Effector memory CD4-positive, alpha-beta T cell (primary cell): ENCODE data around the gene SPTB.
A peak's percentile ranks its signal among the peaks of the same experiment; 100 is the strongest.
"Not testable (repeated sequence)": the region's sequence is repeated elsewhere in the genome, so short reads cannot be mapped to it uniquely, and the experiment has no call there.

Experiments
- DNase-seq, 3 donors: peaks; one replicate each; pipeline ENCODE4 v3.0.0-alpha.2; 2020
- H3K27ac ChIP-seq: 2 replicates; pipeline ENCODE4 v1.7.0; 2013; ENCODE audit warnings: mild to moderate bottlenecking, low read length, moderate library complexity; ENCODE audit not compliant: insufficient read depth, poor library complexity, severe bottlenecking
- H3K27me3 ChIP-seq: replicated peaks from 2 replicates; pipeline ENCODE4 v1.7.0; 2013; ENCODE audit warnings: mild to moderate bottlenecking, low read length; ENCODE audit not compliant: insufficient read depth, control insufficient read depth, poor library complexity, severe bottlenecking
- H3K36me3 ChIP-seq: 2 replicates; pipeline ENCODE4 v1.7.0; 2013; ENCODE audit warnings: mild to moderate bottlenecking, low read length, moderate library complexity; ENCODE audit not compliant: control insufficient read depth, insufficient read depth
- H3K4me1 ChIP-seq: 2 replicates; pipeline ENCODE4 v1.7.0; 2013; ENCODE audit warnings: low read length, mild to moderate bottlenecking; ENCODE audit not compliant: control insufficient read depth, insufficient read depth, poor library complexity, severe bottlenecking
- H3K4me3 ChIP-seq: 2 replicates; pipeline ENCODE4 v1.7.0; 2013; ENCODE audit warnings: low read length, low read depth, mild to moderate bottlenecking; ENCODE audit not compliant: insufficient read depth, poor library complexity, severe bottlenecking
- H3K9me3 ChIP-seq: 2 replicates; pipeline ENCODE4 v1.7.0; 2013; ENCODE audit warnings: mild to moderate bottlenecking, low read length, moderate library complexity; ENCODE audit not compliant: control insufficient read depth

SPTB gene

DNA sequence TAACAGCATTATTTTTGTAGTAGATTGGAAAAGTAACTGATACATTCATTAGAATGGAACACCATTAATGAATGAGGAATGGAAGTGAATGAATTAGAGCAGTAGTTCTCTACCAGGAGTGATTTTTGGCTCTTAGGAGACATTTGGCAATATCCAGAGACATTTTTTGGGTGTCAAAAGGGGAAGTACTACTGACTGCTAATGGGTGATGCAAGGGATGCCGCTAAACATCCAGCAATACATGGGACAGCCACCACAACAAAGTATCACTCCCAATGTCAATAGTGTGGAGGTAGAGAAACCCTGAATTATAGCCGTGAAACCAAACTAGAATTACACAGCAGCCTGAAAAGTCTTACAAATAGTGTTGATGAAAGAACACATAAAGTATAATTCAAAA, 36.1 kb upstream of the SPTB start:
- DNase-seq: no peak
- no peaks in the 10 kb centered on the region for H3K27me3 ChIP-seq
- H3K4me3 ChIP-seq: no peak overlapping the region

DNA sequence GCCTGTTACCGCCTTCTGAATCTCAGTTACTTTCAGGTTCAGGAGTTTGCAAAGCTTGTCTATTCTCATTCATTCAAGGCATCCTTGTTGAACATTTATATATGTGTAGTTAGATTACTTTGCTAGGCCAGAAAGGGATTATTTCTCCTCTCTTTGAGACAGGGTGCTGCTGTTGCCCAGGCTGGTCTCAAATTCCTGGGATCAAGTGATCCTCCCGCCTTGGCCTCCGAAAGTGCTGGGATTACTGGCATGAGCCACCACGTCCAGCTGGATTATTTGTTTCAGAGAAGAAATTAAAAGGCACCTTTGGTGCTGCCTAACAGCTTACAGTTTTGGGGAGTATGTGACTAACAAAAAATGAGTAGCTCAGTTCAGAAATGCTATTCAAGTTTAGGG, 35.3 kb upstream of the SPTB start:
- Histone ChIP-seq H3K9me3 (no peaks in the 10 kb centered on the region), H3K4me1 (peaks cover 14% of the 10 kb centered on the region), H3K36me3 (peaks cover 3% of the 10 kb centered on the region), H3K27ac (peak overlapping the region; percentile 100), H3K27me3 (no peaks in the 10 kb centered on the region), H3K4me3 (peak overlapping the region; percentile 99)
- no peak for DNase-seq

More for the DNA sequence above, 36.1 kb upstream of the SPTB start:
- H3K27ac ChIP-seq: peak overlapping the region; percentile 100
- no peaks in the 10 kb centered on the region for H3K9me3 ChIP-seq
- peaks cover 14% of the 10 kb centered on the region for H3K4me1 ChIP-seq
- H3K36me3 ChIP-seq: peaks cover 3% of the 10 kb centered on the region

DNA sequence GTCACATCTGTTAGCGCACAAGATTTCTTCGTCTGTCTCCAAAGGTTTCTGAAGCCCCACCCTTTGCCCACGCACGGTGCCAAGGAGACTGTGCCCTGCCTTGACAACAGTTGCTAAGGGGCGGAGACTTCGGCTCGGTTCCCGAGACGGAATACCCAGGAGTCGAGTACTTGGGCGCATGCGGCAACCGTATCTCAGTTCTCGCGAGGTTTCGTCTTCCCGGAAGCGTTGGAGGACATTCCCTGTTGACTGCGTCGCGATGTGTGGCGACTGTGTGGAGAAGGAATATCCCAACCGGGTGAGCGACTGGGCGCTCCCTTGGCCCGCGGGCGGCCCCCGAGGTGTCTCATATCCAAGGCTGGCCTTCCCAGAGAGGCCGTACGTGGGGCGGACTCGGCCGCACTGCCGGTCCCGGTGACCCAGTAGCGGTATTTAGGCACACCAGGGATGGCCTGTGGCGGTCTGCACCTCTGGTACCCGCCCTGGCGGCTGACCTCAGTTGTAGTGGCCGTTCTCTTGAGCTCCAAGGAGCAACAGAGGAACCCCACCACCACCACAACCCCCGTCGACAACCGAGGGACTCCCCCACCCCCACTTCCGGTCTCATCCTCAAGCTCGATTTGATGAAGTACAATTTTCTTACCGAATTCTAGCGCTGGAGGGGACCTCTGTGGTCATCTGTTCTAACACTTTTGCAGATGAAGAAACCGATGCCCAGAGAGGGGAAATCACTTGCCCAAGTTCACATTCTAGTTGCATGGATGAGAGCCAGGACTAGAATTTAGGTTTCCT, 34.7 kb upstream of the SPTB start, which contains the start of gene CHURC1:
Gene CHURC1 (plus strand): TSS at position 219 of the 792 bp plus-strand sequence. CDS start 41 bp downstream, at position 260.
- peak; percentile 94 to 98 (median 96) for DNase-seq
- peaks cover 14% of the 10 kb centered on the region for H3K4me1 ChIP-seq
- peak within 1 kb of the TSS; percentile 100 for H3K27ac ChIP-seq
- H3K4me3 ChIP-seq: peak within 1 kb of the TSS; percentile 99
- no peaks in the 10 kb centered on the region for H3K9me3 ChIP-seq
- H3K36me3 ChIP-seq: peaks cover 3% of the 10 kb centered on the region
- no peaks in the 10 kb centered on the region for H3K27me3 ChIP-seq

DNA sequence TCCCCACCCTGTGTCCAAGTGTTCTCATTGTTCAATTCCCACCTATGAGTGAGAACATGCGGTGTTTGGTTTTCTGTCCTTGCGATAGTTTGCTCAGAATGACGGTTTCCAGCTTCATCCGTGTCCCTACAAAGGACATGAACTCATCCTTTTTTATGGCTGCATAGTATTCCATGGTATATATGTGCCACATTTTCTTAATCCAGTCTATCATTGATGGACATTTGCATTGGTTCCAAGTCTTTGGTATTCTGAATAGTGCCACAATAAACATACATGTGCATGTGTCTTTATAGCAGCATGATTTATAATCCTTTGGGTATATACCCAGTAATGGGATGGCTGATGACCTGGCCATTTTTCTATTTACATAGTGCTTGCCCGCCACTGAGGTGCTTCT, 33.8 kb upstream of the SPTB start:
- Histone ChIP-seq H3K4me1 (peaks cover 14% of the 10 kb centered on the region), H3K27ac (peak overlapping the region; percentile 100)
- H3K36me3 ChIP-seq, DNase-seq, H3K27me3 ChIP-seq, H3K9me3 ChIP-seq, H3K4me3 ChIP-seq: not testable (repeated sequence)

DNA sequence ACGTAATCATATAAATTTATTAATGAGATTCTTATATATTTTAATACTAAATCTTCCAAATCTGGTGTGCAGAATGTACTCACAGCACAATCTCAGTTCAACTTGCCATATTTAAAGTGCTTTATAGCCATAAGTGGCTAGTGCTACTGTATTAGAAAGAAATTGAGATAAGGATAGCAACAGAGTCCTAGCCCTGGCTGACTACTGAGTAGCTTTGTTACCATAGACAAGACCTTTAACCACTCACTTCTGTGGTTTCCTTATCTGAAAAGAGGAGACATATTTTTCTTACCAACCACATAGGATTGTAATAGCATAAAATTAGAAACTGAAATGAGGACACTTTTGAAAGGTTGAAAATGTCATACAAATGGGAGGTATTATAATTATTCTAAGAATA, 32.6 kb upstream of the SPTB start:
- Histone ChIP-seq H3K4me3 (no peak overlapping the region), H3K4me1 (peaks cover 9% of the 10 kb centered on the region), H3K9me3 (no peaks in the 10 kb centered on the region), H3K27me3 (peaks cover 9% of the 10 kb centered on the region), H3K36me3 (peaks cover 3% of the 10 kb centered on the region), H3K27ac (no peak overlapping the region)
- DNase-seq: no peak

DNA sequence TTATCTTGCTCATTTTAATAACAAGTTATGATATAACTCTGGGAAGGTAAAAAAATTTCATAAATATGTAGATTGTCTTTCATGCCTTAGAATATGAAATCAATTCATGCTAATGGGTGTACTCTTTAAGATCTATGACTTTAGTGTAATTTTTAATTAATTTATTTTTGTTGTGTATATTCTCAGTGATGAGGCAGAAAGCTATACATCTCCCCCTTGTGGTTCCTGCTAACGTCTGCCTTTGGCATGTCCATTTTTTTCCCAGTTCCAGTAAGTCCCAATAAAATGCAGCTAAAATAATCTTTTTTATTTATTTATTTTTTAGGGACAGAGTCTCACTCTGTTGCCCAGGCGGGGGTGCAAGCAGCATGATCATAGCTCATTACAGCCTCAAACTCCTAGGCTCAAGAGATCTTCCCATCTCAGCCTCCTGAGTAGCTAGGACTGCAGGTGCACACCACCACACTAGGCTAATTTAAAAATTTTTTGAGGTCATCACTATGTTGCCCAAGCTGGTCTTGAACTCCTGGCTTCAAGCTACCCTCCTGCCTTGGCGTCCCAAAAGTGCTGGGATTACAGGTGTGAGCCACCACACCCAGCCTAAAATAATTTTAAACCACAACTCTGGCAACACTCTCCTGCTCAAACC, 31.3 kb upstream of the SPTB start:
- Histone ChIP-seq H3K36me3 (peaks cover 3% of the 10 kb centered on the region), H3K4me3 (no peak overlapping the region), H3K27me3 (peaks cover 9% of the 10 kb centered on the region), H3K4me1 (peaks cover 9% of the 10 kb centered on the region), H3K27ac (no peak overlapping the region), H3K9me3 (no peaks in the 10 kb centered on the region)
- DNase-seq: no peak

DNA sequence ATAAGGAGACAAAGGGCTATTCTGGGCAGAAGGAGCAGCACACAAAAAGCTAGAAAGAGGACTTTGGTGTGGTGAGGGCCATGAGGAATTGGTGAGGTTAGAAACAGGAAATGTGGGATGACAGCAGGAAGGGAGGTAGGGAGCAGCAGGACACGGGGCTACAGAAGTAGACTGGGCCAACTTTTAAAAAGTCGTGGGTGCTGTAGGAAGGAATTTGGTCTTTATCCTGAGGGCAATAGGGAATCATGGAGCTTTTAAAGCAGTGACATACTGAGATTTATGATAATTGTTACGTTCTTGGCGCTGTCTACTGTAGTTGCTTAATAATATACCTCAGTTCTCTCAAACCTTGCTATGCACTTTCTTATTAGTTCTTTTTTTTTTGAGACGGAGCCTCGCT, 26.3 kb upstream of the SPTB start:
- no peak for DNase-seq
- peaks cover 9% of the 10 kb centered on the region for H3K27me3 ChIP-seq
- H3K4me1 ChIP-seq: no peaks in the 10 kb centered on the region
- H3K4me3 ChIP-seq: no peak overlapping the region
- H3K36me3 ChIP-seq: no peaks in the 10 kb centered on the region
- H3K27ac ChIP-seq: no peak overlapping the region
- H3K9me3 ChIP-seq: no peaks in the 10 kb centered on the region

DNA sequence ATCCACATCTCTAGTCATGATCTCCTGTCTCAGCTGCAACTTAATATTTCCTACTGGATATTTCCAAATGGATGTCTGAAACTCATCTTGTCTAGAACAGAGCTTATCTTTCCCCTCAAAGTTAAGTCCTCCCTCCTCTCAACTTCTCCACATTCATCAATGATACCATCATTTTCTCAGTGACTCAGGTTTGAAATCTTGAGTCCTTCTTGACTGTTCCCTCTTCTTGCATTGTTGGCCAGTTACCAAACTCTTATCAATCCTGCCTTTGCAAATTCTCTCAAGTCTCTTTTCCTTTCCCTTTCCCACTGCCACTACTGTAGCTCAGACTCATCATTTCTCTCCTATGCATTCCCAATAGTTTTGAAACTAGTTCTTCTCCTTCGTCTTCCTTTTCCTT, 20.3 kb upstream of the SPTB start:
- Histone ChIP-seq H3K27me3 (no peaks in the 10 kb centered on the region), H3K9me3 (no peaks in the 10 kb centered on the region)

DNA sequence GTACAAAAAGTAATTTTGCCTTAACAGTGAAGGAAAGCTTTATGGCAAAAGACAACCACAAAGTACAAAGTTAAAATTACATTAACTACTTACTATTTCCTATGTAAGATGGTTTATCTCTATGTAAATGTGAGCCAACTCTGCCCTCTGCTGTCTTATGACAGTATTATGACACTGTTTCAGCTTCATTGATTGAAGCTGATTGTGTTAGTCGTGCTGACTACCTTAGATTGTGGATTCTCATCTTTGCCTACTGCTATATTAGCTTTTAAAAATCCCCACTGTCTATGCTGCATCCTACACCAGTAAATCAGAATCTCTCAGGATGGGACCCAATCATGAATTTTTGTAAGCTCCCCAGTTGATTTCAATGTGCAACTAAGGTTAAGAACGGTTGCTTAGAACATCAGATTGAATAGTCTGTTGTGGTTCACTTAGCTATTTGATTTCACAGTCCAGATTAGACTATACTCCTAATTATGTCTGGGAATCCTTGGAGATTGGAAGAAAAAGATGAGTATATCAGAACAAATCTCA, 12.2 kb upstream of the SPTB start:
- Histone ChIP-seq H3K27ac (no peak overlapping the region), H3K4me3 (no peak overlapping the region), H3K4me1 (no peaks in the 10 kb centered on the region), H3K36me3 (no peaks in the 10 kb centered on the region), H3K9me3 (no peaks in the 10 kb centered on the region), H3K27me3 (no peaks in the 10 kb centered on the region)
- peak in 1 of 3 donors; percentile 28 for DNase-seq

More for the DNA sequence above, 20.3 kb upstream of the SPTB start:
- H3K36me3 ChIP-seq: no peaks in the 10 kb centered on the region
- no peak overlapping the region for H3K4me3 ChIP-seq
- no peak overlapping the region for H3K27ac ChIP-seq
- DNase-seq: no peak
- H3K4me1 ChIP-seq: no peaks in the 10 kb centered on the region
